MM.1S (cell line): Measurements from ENCODE around the gene PLCZ1.
"Not testable (repeated sequence)": the region's sequence is repeated elsewhere in the genome, so short reads cannot be mapped to it uniquely, and the experiment has no call there.

Experiments
- EZH2 ChIP-seq: fragments of 300-600 bp; sonication (generic); optimal IDR thresholded peaks from 2 replicates; pipeline ENCODE3; 2017; ENCODE audit warnings: low read depth, mild to moderate bottlenecking, antibody characterized with exemption, low read length, mixed read lengths
- TF ChIP-seq, protein P1 (sequence below): fragments of 300-600 bp; sonication (generic); IDR thresholded peaks from 2 replicates; pipeline ENCODE4 v1.5.1; 2016; ENCODE audit warnings: antibody characterized with exemption, low read length, mixed read lengths

DNA sequence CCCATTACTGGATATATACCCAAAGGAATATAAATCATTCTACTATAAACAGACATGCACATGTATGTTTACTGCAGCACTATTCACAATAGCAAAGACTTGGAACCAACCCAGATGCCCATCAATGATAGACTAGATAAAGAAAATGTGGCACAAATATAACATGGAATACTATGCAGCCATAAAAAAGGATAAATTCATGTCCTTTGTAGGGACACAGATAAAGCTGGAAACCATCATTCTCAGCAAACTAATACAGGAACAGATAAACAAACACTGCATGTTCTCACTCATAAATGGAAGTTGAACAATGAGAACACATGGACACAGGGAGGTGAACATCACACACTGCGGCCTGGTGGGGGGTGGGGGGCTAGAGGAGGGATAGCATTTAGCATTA, 28.7 kb upstream of the PLCZ1 start:
- TF ChIP-seq, protein P1, sequence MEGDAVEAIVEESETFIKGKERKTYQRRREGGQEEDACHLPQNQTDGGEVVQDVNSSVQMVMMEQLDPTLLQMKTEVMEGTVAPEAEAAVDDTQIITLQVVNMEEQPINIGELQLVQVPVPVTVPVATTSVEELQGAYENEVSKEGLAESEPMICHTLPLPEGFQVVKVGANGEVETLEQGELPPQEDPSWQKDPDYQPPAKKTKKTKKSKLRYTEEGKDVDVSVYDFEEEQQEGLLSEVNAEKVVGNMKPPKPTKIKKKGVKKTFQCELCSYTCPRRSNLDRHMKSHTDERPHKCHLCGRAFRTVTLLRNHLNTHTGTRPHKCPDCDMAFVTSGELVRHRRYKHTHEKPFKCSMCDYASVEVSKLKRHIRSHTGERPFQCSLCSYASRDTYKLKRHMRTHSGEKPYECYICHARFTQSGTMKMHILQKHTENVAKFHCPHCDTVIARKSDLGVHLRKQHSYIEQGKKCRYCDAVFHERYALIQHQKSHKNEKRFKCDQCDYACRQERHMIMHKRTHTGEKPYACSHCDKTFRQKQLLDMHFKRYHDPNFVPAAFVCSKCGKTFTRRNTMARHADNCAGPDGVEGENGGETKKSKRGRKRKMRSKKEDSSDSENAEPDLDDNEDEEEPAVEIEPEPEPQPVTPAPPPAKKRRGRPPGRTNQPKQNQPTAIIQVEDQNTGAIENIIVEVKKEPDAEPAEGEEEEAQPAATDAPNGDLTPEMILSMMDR = not testable (repeated sequence)
- TF ChIP-seq EZH2 = not testable (repeated sequence)
